ENCODE measurements around the gene FAM120A.

Gene FAM120A

DNA sequence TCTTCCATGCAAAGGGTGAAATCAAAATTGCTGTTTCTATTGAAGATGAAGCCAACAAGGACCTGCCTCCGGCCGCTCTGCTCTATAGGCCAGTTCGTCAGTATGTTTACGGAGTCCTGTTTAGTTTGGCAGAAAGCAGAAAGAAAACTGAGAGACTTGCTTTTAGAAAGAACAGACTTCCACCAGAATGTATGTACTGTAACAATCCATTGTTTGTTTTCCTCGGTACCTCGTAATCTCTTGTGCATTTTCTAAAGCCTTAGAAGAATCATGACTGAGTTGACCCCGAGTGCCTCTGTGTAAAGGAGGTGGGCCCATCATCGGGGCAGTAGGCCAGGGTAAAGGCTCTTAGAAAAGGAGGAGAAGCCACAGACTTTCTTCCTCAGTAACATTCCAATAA is 80.7 kb downstream of the FAM120A start:
- H3K27ac ChIP-seq, result no peak overlapping the region
- POLR2A ChIA-PET (ENCODE audit: low non-redundant PET), result no interaction called here
- CTCF ChIA-PET, result no interaction called here
- no peak for DNase-seq (ENCODE audit: low spot score)
- no peak for TF ChIP-seq CTCF (conservative IDR thresholded peaks at IDR 0.05; ENCODE audit: low read depth)

DNA sequence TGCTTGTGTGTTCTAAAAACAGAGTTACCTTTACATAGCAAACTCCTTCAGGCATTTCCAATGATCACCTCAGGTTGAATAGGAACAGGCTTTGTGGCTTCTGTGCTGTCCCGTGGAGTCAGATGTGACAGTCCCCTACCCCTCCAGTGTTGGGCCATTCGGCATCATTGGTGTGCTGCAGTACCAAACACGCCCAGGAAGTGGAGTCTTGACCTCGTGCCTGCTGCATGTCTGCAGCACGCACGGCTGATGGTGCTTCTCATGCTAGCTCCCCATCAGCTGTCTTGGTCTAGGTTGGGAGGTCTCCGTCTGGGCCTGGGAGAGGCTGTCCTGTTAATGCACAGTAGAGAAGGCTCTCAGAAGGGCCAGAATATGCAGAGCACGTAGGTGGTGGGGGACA is 82.4 kb downstream of the FAM120A start:
- TF ChIP-seq CTCF (conservative IDR thresholded peaks at IDR 0.05; ENCODE audit: low read depth), result no peak
- H3K27ac ChIP-seq, result no peak overlapping the region
- POLR2A ChIA-PET (ENCODE audit: low non-redundant PET), result no interaction called here
- CTCF ChIA-PET, result no interaction called here
- no peak for DNase-seq (ENCODE audit: low spot score)

DNA sequence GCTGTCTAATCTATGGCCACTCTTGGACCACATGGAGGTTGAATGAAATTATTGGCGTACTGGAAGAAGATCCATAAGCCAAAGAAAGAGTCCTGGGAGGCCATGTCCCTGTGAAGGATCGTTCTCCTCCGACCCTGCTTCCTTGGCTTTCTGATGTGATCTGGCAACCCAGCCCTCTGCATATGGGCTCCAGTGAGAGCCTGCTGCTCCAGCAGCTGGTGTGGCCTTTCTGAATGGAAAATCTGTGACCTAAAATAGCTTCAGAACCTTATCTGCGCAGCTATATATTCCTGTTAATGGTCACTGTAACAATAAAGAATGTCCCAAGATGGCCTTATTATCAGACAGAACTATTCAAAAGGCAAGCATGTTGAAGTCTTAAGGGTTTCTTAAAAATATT is 84.7 kb downstream of the FAM120A start:
- TF ChIP-seq CTCF (conservative IDR thresholded peaks at IDR 0.05; ENCODE audit: low read depth), result no peak
- no peak overlapping the region for H3K27ac ChIP-seq
- DNase-seq (ENCODE audit: low spot score), result no peak
- ChIA-PET POLR2A (ENCODE audit: low non-redundant PET) (interaction anchor here (0.7 kb wide), 1 partner anchor 177 kb away, joined by 3 read pairs; no protein-coding TSS in a partner anchor), CTCF (no interaction called here)

- POLR2A ChIA-PET (ENCODE audit: low non-redundant PET), result no interaction called here
- CTCF ChIA-PET, result no interaction called here
- no peak for DNase-seq (ENCODE audit: low spot score)
- no peak overlapping the region for H3K27ac ChIP-seq
- TF ChIP-seq CTCF (conservative IDR thresholded peaks at IDR 0.05; ENCODE audit: low read depth), result no peak
These were observed 85.4 kb downstream of the FAM120A start for GRCh38 chr9:93536874-93537273.

- POLR2A ChIA-PET (ENCODE audit: low non-redundant PET), result no interaction called here
- CTCF ChIA-PET, result no interaction called here
- TF ChIP-seq CTCF (conservative IDR thresholded peaks at IDR 0.05; ENCODE audit: low read depth), result no peak
- no peak for DNase-seq (ENCODE audit: low spot score)
- H3K27ac ChIP-seq, result no peak overlapping the region
These were observed 88.8 kb downstream of the FAM120A start for GRCh38 chr9:93540305-93540704.

DNA sequence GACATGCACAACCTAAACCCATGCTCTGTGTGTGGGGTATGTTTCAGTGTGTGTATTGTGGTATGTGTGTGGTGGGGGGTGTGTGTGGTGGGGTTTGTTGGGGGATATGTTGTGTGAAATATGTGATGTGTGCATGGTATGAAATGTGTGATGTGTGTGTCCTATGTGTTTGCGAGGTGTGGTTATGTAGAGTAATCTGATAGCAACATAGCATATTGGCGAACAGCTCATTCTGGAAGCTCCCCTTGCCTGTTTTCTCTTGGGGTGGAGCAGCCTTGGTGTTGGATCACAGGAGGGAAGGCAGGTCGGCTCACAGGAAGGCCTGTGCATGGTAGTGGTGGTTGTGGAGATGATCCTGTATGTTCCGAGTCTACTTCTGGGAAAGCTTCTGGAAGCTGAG is 89.5 kb downstream of the FAM120A start:
- DNase-seq (ENCODE audit: low spot score), result no peak
- TF ChIP-seq CTCF (conservative IDR thresholded peaks at IDR 0.05; ENCODE audit: low read depth), result no peak
- ChIA-PET POLR2A (ENCODE audit: low non-redundant PET) (no interaction called here), CTCF (no interaction called here)
- no peak overlapping the region for H3K27ac ChIP-seq
